Fibroblast of mammary gland (primary cell): ENCODE data around the gene PAEP.

Experiments used
- DNase-seq: peaks from one replicate; pipeline ENCODE4 v3.0.0-alpha.2; 2010; ENCODE audit warnings: low read depth
- H3K4me3 ChIP-seq: 2 replicates; pipeline ENCODE4 v1.5.1; 2011; ENCODE audit warnings: low read depth, mild to moderate bottlenecking, low read length, moderate library complexity; ENCODE audit not compliant: control insufficient read depth
- TF ChIP-seq, protein P1 (sequence below): conservative IDR thresholded peaks from 2 replicates; pipeline ENCODE4 v1.5.1; 2011; ENCODE audit warnings: low read depth, low read length, inconsistent platforms; ENCODE audit not compliant: control insufficient read depth, insufficient read depth

PAEP gene

DNA sequence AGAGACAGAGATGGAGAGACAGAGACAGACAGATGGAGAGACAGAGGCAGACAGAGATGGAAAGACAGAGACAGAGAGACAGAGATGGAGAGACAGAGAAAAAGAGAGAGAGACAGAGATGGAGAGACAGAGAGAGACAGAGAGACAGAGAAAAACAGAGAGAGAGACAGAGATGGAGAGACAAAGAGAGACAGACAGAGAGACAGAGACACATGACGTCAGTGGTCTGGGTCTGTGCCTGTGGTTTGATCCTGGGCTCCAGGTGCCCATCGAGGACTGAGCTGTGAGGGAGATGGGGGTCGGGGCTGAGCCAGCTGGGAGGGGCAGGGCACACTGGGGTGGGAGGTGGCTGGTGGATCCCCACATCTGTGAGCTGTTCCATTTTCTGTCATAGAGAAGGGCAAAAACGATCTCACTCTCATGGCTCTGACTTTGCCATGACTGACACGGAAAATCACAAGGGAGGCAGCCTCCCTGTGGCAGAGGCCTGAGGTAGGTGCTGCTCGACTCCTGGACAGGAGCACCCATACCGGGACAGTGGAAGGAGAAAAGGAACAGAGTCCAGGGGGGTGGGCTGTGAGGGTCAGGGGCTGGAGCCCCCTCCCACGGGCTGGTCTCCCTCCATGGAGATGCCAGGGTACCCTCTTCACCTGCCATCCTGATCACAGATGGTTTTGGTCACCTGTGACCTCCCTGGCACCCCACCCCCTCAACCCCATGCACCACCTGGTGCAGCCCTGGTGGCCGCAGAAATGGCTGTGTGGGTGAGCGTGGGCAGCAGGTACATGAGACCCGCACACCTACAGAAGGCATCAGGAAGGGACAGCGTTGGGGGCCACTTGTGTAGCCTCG lies 49.0 kb downstream of the PAEP start:
- no peak for DNase-seq

DNA sequence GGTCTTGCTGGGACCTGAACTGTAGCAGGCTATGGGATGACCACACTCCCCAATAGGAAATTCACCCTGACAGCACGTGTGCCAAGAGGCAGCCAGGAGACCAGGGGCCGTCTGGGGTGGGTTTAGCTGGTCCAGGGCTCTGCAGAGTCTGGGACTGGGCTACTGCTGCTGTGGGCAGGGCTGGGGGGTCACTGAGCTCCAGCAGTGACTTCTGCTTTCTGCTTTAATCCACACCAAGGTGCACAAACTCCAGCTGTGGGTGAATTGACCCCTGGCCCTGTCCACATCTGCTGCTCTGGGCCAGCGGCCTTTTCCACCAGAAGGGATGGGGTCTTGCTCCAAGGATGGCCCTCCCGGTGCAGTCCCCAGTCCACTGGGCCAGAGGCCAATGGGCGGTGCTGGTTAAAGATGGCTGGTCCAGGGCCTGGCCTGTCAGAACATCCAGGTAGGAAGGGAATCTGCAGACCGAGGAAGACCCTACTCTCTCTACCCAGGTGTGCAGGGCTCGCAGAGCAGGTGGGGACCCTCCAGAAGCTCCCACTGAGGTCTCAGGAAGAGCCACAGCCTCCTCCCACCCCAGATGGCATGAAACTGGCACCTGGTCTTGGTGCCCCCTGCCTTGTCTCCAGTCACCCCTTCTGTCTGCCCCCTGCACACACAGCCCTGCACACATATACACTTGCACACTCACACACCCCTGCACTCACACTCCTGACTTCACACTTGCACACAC lies 49.8 kb downstream of the PAEP start:
- no peak overlapping the region for H3K4me3 ChIP-seq
- TF ChIP-seq, protein P1, sequence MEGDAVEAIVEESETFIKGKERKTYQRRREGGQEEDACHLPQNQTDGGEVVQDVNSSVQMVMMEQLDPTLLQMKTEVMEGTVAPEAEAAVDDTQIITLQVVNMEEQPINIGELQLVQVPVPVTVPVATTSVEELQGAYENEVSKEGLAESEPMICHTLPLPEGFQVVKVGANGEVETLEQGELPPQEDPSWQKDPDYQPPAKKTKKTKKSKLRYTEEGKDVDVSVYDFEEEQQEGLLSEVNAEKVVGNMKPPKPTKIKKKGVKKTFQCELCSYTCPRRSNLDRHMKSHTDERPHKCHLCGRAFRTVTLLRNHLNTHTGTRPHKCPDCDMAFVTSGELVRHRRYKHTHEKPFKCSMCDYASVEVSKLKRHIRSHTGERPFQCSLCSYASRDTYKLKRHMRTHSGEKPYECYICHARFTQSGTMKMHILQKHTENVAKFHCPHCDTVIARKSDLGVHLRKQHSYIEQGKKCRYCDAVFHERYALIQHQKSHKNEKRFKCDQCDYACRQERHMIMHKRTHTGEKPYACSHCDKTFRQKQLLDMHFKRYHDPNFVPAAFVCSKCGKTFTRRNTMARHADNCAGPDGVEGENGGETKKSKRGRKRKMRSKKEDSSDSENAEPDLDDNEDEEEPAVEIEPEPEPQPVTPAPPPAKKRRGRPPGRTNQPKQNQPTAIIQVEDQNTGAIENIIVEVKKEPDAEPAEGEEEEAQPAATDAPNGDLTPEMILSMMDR, result no peak
- DNase-seq, result no peak

More for the DNA sequence above, 49.0 kb downstream of the PAEP start:
- no peak overlapping the region for H3K4me3 ChIP-seq
- TF ChIP-seq, protein P1, result no peak

DNA sequence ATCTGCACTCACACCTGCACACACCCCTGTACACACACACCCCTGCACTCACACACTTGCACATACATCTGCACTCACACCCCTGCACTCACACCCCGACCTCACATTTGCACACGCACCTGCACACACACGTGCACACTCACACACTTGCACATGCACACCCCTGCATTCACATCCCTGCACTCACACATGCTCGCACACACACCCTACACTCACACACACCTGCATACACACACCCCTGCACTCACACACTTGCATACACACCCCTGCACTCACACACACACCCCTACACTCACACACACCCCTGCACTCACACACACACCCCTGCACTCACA lies 50.3 kb downstream of the PAEP start:
- H3K4me3 ChIP-seq, result no peak overlapping the region
- TF ChIP-seq, protein P1, result no peak
- no peak for DNase-seq

DNA sequence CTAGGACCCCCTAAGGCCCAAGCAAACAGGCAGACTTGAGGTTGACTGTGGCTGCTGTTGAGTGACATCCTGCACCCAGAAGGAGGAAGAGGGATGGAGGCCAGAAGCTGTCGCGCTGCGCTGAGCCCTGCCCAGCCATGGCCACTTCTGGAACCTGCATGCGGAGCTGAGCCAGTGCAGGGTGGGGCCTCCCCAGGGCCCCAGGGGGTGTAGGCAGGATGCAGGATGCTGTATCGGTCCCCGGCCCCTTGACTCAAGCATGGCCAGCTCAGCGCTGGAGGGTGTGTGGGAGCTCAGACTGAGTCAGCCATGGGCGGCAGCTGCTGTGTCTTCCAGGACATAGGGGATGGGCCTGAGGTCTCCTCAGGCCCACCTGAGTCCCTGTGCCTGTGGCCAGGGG lies 50.9 kb downstream of the PAEP start:
- H3K4me3 ChIP-seq, result no peak overlapping the region
- no peak for DNase-seq
- TF ChIP-seq, protein P1, result no peak

DNA sequence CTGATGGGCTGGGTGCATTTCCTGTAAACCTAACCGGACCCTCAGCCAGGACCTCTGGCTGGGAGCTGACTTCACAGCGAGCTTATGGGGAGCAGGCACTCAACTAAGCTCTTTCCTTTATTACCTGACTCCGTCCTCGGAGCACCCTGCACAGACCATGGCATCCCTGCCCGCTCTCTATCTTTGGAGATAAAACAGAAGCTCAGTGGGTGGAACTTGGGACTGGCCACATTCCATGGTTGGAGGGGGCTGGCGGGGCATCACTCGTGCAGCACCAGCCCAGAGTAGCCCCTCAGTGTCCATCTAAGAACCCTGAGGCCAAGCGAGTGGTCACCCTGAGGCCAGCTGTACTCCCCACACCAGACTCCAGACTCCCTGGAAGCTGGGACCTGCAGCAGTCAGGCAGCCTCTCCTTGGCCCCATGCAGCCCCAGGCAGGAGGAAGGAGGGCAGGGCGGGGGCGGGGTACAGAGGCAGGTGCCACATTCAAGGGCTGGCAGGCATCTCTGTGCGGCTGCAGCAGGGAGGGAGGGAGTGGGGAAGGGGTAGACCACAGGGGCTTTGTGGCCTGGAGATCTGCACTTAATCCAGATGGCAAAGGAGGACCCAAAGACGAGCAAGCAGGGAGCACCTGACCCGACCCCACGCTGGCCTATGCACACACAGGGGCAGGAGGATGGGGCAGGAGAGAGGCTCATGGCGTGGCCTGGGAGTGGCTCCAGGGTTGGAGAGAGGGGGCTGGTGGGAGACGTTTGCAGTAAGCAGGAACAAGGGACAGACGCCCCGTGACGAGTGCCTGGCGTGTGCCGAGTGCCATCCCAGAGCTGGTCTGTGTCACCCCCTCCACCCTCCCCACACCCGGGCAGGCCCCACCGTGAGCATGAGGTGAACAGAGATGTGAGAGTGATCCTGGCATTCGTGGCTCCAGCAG lies 51.7 kb downstream of the PAEP start:
- TF ChIP-seq, protein P1, result no peak
- no peak overlapping the region for H3K4me3 ChIP-seq
- no peak for DNase-seq
